AG08396 (cell line): Measurements from ENCODE around the gene TPPP.

Experiments used
- DNase-seq: peaks from one replicate; pipeline ENCODE4 v3.0.0; 2012; ENCODE audit warnings: low spot score, mixed read lengths

Gene TPPP

GRCh38 chr5:677131-678101 lies 15.7 kb downstream of the TPPP start:
- DNase-seq: no peak

- DNase-seq: no peak
Observed at GRCh38 chr5:676699-677076, 16.5 kb downstream of the TPPP start.

GRCh38 chr5:675871-676698 lies 17.1 kb downstream of the TPPP start:
- DNase-seq: no peak

GRCh38 chr5:675111-675870 lies 17.9 kb downstream of the TPPP start:
- no peak for DNase-seq

- no peak for DNase-seq
Observed at GRCh38 chr5:674630-675011, 18.5 kb downstream of the TPPP start.

GRCh38 chr5:673831-674629 lies 19.1 kb downstream of the TPPP start:
- no peak for DNase-seq

- no peak for DNase-seq
Observed at GRCh38 chr5:673161-673830, 19.9 kb downstream of the TPPP start.

GRCh38 chr5:672329-673160 lies 20.6 kb downstream of the TPPP start:
- DNase-seq: peak; percentile 81

- peak; percentile 87 for DNase-seq
Observed at GRCh38 chr5:671459-672328, 21.5 kb downstream of the TPPP start.

- DNase-seq: no peak
Observed at GRCh38 chr5:670396-671270, 22.5 kb downstream of the TPPP start.

GRCh38 chr5:669842-670395 lies 23.2 kb downstream of the TPPP start:
- DNase-seq: no peak

GRCh38 chr5:669111-669841 lies 23.9 kb downstream of the TPPP start:
- peak; percentile 61 for DNase-seq

- DNase-seq: no peak
Observed at GRCh38 chr5:668283-668995, 24.7 kb downstream of the TPPP start.

GRCh38 chr5:666816-667498 lies 26.2 kb downstream of the TPPP start:
- DNase-seq: no peak

- no peak for DNase-seq
Observed at GRCh38 chr5:665956-666711, 27.0 kb downstream of the TPPP start.
